HG03354 (cell line): Measurements from ENCODE around the gene PYGM.

Experiments
- ATAC-seq: cut with Tn5 transposase; IDR thresholded peaks from one replicate; pipeline ENCODE4 v1.9.1; 2021; ENCODE audit warnings: mild to moderate bottlenecking; ENCODE audit not compliant: unreplicated experiment, poor library complexity, severe bottlenecking

PYGM gene

GRCh38 chr11:64772303-64773018, 12.7 kb upstream of the PYGM start:
- ATAC-seq: no peak

- ATAC-seq: peak; percentile 51
Observed at GRCh38 chr11:64771861-64772260, 12.1 kb upstream of the PYGM start.

- no peak for ATAC-seq
Observed at GRCh38 chr11:64770120-64770519, 10.3 kb upstream of the PYGM start.

GRCh38 chr11:64769283-64769682, 9.5 kb upstream of the PYGM start:
- ATAC-seq: no peak

- ATAC-seq: no peak
Observed at GRCh38 chr11:64768300-64768694, 8.5 kb upstream of the PYGM start.

GRCh38 chr11:64767344-64768299, 7.8 kb upstream of the PYGM start:
- no peak for ATAC-seq

GRCh38 chr11:64766881-64767280, 7.1 kb upstream of the PYGM start:
- ATAC-seq: no peak

GRCh38 chr11:64765851-64766665, 6.3 kb upstream of the PYGM start:
- no peak for ATAC-seq

- no peak for ATAC-seq
Observed at GRCh38 chr11:64765291-64765850, 5.6 kb upstream of the PYGM start.

- no peak for ATAC-seq
Observed at GRCh38 chr11:64764753-64765152, 5.0 kb upstream of the PYGM start.

GRCh38 chr11:64764040-64764611, 4.4 kb upstream of the PYGM start:
- ATAC-seq: no peak

- ATAC-seq: no peak
Observed at GRCh38 chr11:64763526-64764039, 3.8 kb upstream of the PYGM start.

- no peak for ATAC-seq
Observed at GRCh38 chr11:64762674-64763525, 3.1 kb upstream of the PYGM start.

GRCh38 chr11:64762277-64762673, 2.5 kb upstream of the PYGM start:
- ATAC-seq: no peak

GRCh38 chr11:64760759-64761420, 1.1 kb upstream of the PYGM start:
- no peak for ATAC-seq

GRCh38 chr11:64759131-64759721, 548 bp downstream of the PYGM start:
- ATAC-seq: no peak

GRCh38 chr11:64758330-64759079, 1.3 kb downstream of the PYGM start:
- no peak for ATAC-seq
